GM20000 (cell line): ENCODE results near the gene RGS5.

Source experiments
- DNase-seq: peaks from one replicate; pipeline ENCODE4 v3.0.0; 2012; ENCODE audit warnings: low spot score
- CTCF ChIP-seq: IDR thresholded peaks from 2 replicates; pipeline ENCODE4 v1.5.1; 2012; ENCODE audit warnings: mild to moderate bottlenecking, control low read depth; ENCODE audit errors: extremely low read depth, missing control alignments

Gene RGS5

GRCh38 chr1:163197022-163197421 is 5.7 kb downstream of the RGS5 start:
- no peak for TF ChIP-seq CTCF
- no peak for DNase-seq

GRCh38 chr1:163196449-163196787 is 6.3 kb downstream of the RGS5 start:
- no peak for DNase-seq
- TF ChIP-seq CTCF = no peak

GRCh38 chr1:163195728-163196448 is 6.8 kb downstream of the RGS5 start:
- no peak for DNase-seq
- no peak for TF ChIP-seq CTCF

- peak; percentile 4 for DNase-seq
- TF ChIP-seq CTCF = no peak
Measured at GRCh38 chr1:163191301-163191700, 11.4 kb downstream of the RGS5 start.

GRCh38 chr1:163188947-163189346 is 13.8 kb downstream of the RGS5 start:
- DNase-seq = no peak
- TF ChIP-seq CTCF = no peak

- no peak for TF ChIP-seq CTCF
- DNase-seq = no peak
Measured at GRCh38 chr1:163187849-163188248, 14.9 kb downstream of the RGS5 start.

- no peak for DNase-seq
- TF ChIP-seq CTCF = no peak
Measured at GRCh38 chr1:163186862-163187261, 15.9 kb downstream of the RGS5 start.
